OCI-LY3 (cell line): ENCODE measurements around the gene CSRNP3.

Source experiments
- EZH2phosphoT487 ChIP-seq: fragments of 200-600 bp; shearing (Covaris generic); IDR thresholded peaks from 2 replicates; pipeline ENCODE4 v1.6.1; 2018; ENCODE audit warnings: antibody characterized with exemption, mixed run types, low read depth
- TF ChIP-seq, protein P1 (sequence below): fragments of 200-600, 300-600 bp; sonication (generic); IDR thresholded peaks from 2 replicates; pipeline ENCODE4 v1.5.1; 2014; ENCODE audit warnings: antibody characterized with exemption, low read length, low read depth

DNA sequence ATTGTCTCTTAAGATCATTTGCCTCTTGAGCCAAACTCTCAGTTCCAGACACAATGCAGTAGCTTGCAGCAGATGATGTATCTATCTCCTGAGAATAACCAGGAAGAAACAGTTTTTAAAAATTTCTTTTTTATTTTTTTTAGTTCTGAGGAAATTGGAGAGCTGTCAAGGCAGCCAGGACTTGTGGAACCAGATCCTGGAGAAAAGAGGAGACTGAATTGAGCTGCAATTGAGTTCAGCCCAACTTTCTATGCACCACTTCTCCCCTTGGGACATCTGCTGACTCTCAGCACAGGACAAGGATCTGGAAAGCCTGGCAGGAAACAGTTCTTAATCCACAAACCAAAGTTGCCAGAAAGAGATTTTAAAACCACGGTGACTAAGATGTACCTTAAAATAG, 13.5 kb upstream of the CSRNP3 start:
- TF ChIP-seq, protein P1, sequence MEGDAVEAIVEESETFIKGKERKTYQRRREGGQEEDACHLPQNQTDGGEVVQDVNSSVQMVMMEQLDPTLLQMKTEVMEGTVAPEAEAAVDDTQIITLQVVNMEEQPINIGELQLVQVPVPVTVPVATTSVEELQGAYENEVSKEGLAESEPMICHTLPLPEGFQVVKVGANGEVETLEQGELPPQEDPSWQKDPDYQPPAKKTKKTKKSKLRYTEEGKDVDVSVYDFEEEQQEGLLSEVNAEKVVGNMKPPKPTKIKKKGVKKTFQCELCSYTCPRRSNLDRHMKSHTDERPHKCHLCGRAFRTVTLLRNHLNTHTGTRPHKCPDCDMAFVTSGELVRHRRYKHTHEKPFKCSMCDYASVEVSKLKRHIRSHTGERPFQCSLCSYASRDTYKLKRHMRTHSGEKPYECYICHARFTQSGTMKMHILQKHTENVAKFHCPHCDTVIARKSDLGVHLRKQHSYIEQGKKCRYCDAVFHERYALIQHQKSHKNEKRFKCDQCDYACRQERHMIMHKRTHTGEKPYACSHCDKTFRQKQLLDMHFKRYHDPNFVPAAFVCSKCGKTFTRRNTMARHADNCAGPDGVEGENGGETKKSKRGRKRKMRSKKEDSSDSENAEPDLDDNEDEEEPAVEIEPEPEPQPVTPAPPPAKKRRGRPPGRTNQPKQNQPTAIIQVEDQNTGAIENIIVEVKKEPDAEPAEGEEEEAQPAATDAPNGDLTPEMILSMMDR: no peak
- TF ChIP-seq EZH2phosphoT487: no peak
